Caco-2 (cell line): ENCODE measurements around the gene SLC22A23. TPM values are rescaled to one million over a fixed set of nuclear protein-coding genes. Genes with fewer than 3 reads are reported as not detected.
A peak's percentile ranks its signal among the peaks of the same experiment; 100 is the strongest.

Experiments
- BruUV-seq: library from RNA; stranded (reverse); fragments of 400-500 nt; replicated peaks from 2 replicates; lab custom pipeline; 2021; lab: Mats Ljungman, UMichigan
- CTCF ChIA-PET: fragments of 300-600 bp; sonication (Branson Sonifier 250); formaldehyde crosslinking; loops from one replicate; lab custom pipeline; 2022; ENCODE audit warnings: antibody characterized with exemption; lab: Charles Lee
- POLR2A ChIA-PET: fragments of 300-600 bp; sonication (Branson Sonifier 250); formaldehyde crosslinking; loops from one replicate; lab custom pipeline; 2022; ENCODE audit warnings: antibody characterized with exemption; lab: Charles Lee
- DNase-seq, 2 experiments: peaks; one replicate each; pipeline versions ENCODE4 v3.0.0 to v3.0.0-alpha.2; 2020 to 2022
- H3K27me3 ChIP-seq: replicated peaks from 2 replicates; pipeline ENCODE4 v1.6.0; 2011; ENCODE audit warnings: low read length; ENCODE audit not compliant: control insufficient read depth, insufficient read depth
- H3K36me3 ChIP-seq: 2 replicates; pipeline ENCODE4 v1.5.1; 2011; ENCODE audit warnings: low read length; ENCODE audit not compliant: control insufficient read depth, insufficient read depth
- H3K4me1 ChIP-seq: fragments of 250-450 bp; sonication (Bioruptor Pico); 2 replicates; pipeline ENCODE4 v1.5.1; 2020; ENCODE audit warnings: mild to moderate bottlenecking
- H3K4me3 ChIP-seq: 2 replicates; pipeline ENCODE4 v1.5.1; 2011; ENCODE audit warnings: low read depth, mild to moderate bottlenecking, control low read depth, low read length
- H3K9me3 ChIP-seq: fragments of 250-450 bp; sonication (Bioruptor Pico); 2 replicates; pipeline ENCODE4 v1.5.1; 2020; ENCODE audit warnings: mild to moderate bottlenecking, moderate library complexity
- H3K27ac Mint-ChIP-seq: one replicate; pipeline ENCODE4 v1.8.0; 2022; ENCODE audit warnings: mixed read lengths; ENCODE audit not compliant: unreplicated experiment
- H3K27me3 Mint-ChIP-seq: one replicate; pipeline ENCODE4 v1.8.0; 2022; ENCODE audit warnings: mixed read lengths; ENCODE audit not compliant: insufficient read depth, unreplicated experiment
- H3K36me3 Mint-ChIP-seq: one replicate; pipeline ENCODE4 v1.8.0; 2022; ENCODE audit warnings: mild to moderate bottlenecking, mixed read lengths; ENCODE audit not compliant: insufficient read depth, unreplicated experiment
- H3K4me1 Mint-ChIP-seq: one replicate; pipeline ENCODE4 v1.8.0; 2022; ENCODE audit warnings: low read depth, mixed read lengths; ENCODE audit not compliant: unreplicated experiment
- H3K4me3 Mint-ChIP-seq: one replicate; pipeline ENCODE4 v1.8.0; 2022; ENCODE audit warnings: mild to moderate bottlenecking, moderate library complexity, mixed read lengths; ENCODE audit not compliant: unreplicated experiment
- H3K9me3 Mint-ChIP-seq: one replicate; pipeline ENCODE4 v1.8.0; 2022; ENCODE audit warnings: mixed read lengths; ENCODE audit not compliant: unreplicated experiment
- CTCF ChIP-seq, 2 experiments: fragments of 200-600 bp in 1 of 2; IDR thresholded peaks; 1 replicate in 1 of 2; 2 replicates in 1 of 2; pipeline versions ENCODE4 v1.5.1 to v1.8.0; 2011 to 2022; ENCODE audit warnings: antibody characterized with exemption in 1 of 2, control low read depth in 1 of 2, inconsistent platforms in 1 of 2, low read depth in 1 of 2, low read length in 1 of 2, mild to moderate bottlenecking in 1 of 2, moderate library complexity in 1 of 2; ENCODE audit not compliant: insufficient read depth in 1 of 2, severe bottlenecking in 1 of 2, unreplicated experiment in 1 of 2
- intact Hi-C: fragments of 100-400 bp; cut with micrococcal nuclease; formaldehyde crosslinking; loops from one replicate; pipeline ENCODE4 v1.10.0; 2022; ENCODE audit not compliant: unreplicated experiment
- total RNA-seq: library from RNA; stranded (reverse); gene quantifications from 2 replicates; pipeline ENCODE4 v1.2.3, GENCODE V29; 2022

Gene SLC22A23
- total RNA-seq, 1 experiment from 2014 or later, result 45.5 TPM

- no TSS peak for BruUV-seq
- no peak for TF ChIP-seq CTCF (IDR thresholded peaks at IDR 0.05; ENCODE audit: insufficient read depth in 1 of 2, low read depth in 1 of 2, low read length in 1 of 2, severe bottlenecking in 1 of 2, unreplicated experiment in 1 of 2)
- intact Hi-C loops, result no loop called here
- peaks cover 35% of the 10 kb centered on the region for H3K36me3 Mint-ChIP-seq
- peaks cover 33% of the 10 kb centered on the region for H3K4me1 Mint-ChIP-seq
- ChIA-PET POLR2A (no interaction called here), CTCF (interaction anchor here (0.5 to 0.7 kb wide), 2 partner anchors 59 to 398 kb away, joined by 3 to 5 read pairs; partner anchors contain the start of gene SLC22A23)
- Histone ChIP-seq H3K4me3 (no peak overlapping the region), H3K9me3 (no peaks in the 10 kb centered on the region), H3K36me3 (no peaks in the 10 kb centered on the region), H3K4me1 (peaks cover 68% of the 10 kb centered on the region), H3K27me3 (no peaks in the 10 kb centered on the region)
- no peaks in the 10 kb centered on the region for H3K27me3 Mint-ChIP-seq
- no peaks in the 10 kb centered on the region for H3K9me3 Mint-ChIP-seq
- peak overlapping the region; percentile 33 for H3K27ac Mint-ChIP-seq
- H3K4me3 Mint-ChIP-seq, result no peak overlapping the region
- no peak for DNase-seq
Observed at GRCh38 chr6:3397229-3398164, 59.4 kb downstream of the SLC22A23 start.

- H3K4me3 ChIP-seq, result no peak overlapping the region
- H3K9me3 ChIP-seq, result no peaks in the 10 kb centered on the region
- Mint-ChIP-seq H3K36me3 (peaks cover 27% of the 10 kb centered on the region), H3K27me3 (no peaks in the 10 kb centered on the region), H3K27ac (peak overlapping the region; percentile 33), H3K9me3 (no peaks in the 10 kb centered on the region), H3K4me1 (peaks cover 25% of the 10 kb centered on the region), H3K4me3 (no peak overlapping the region)
- no peaks in the 10 kb centered on the region for H3K36me3 ChIP-seq
- TF ChIP-seq CTCF (IDR thresholded peaks at IDR 0.05; ENCODE audit: insufficient read depth in 1 of 2, low read depth in 1 of 2, low read length in 1 of 2, severe bottlenecking in 1 of 2, unreplicated experiment in 1 of 2), result no peak
- ChIA-PET POLR2A (no interaction called here), CTCF (interaction anchor here (0.7 kb wide), 1 partner anchor 60 kb away, joined by 3 read pairs; the partner anchor contains the start of gene SLC22A23)
- intact Hi-C loops, result no loop called here
- no TSS peak for BruUV-seq
- DNase-seq, result no peak
- peaks cover 68% of the 10 kb centered on the region for H3K4me1 ChIP-seq
- no peaks in the 10 kb centered on the region for H3K27me3 ChIP-seq
Observed at GRCh38 chr6:3396503-3397180, 60.2 kb downstream of the SLC22A23 start.

GRCh38 chr6:3394671-3395070 lies 62.2 kb downstream of the SLC22A23 start:
- ChIA-PET CTCF (no interaction called here), POLR2A (no interaction called here)
- Histone ChIP-seq H3K4me1 (peaks cover 53% of the 10 kb centered on the region), H3K27me3 (no peaks in the 10 kb centered on the region), H3K36me3 (no peaks in the 10 kb centered on the region; the same call in 1 of the 2 replicates), H3K9me3 (no peaks in the 10 kb centered on the region), H3K4me3 (no peak overlapping the region)
- no peak for DNase-seq
- Mint-ChIP-seq H3K9me3 (no peaks in the 10 kb centered on the region), H3K27ac (no peak overlapping the region), H3K4me1 (peaks cover 20% of the 10 kb centered on the region), H3K4me3 (no peak overlapping the region), H3K27me3 (no peaks in the 10 kb centered on the region), H3K36me3 (peaks cover 23% of the 10 kb centered on the region)
- no TSS peak for BruUV-seq
- TF ChIP-seq CTCF (IDR thresholded peaks at IDR 0.05; ENCODE audit: insufficient read depth in 1 of 2, low read depth in 1 of 2, low read length in 1 of 2, severe bottlenecking in 1 of 2, unreplicated experiment in 1 of 2), result no peak
- intact Hi-C loops, result no loop called here
